ENCODE data around the gene COL24A1. TPM values are rescaled to one million over a fixed set of nuclear protein-coding genes. Genes with fewer than 3 reads are reported as not detected.
"Not testable (repeated sequence)": the region's sequence is repeated elsewhere in the genome, so short reads cannot be mapped to it uniquely, and the experiment has no call there.

The COL24A1 gene
- polyA plus RNA-seq, 3 donors: 1.4 to 2.1 (median 2.0) TPM

GRCh38 chr1:85911742-85912141 lies 244.8 kb downstream of the COL24A1 start:
- DNase-seq (ENCODE audit: low read depth in 3 of 3, low spot score in 2 of 3): no peak

- no peak for DNase-seq (ENCODE audit: low read depth in 3 of 3, low spot score in 2 of 3)
Observed at GRCh38 chr1:85900921-85901320, 255.7 kb downstream of the COL24A1 start.

GRCh38 chr1:85898861-85899260 lies 257.7 kb downstream of the COL24A1 start:
- DNase-seq (ENCODE audit: low read depth in 3 of 3, low spot score in 2 of 3): no peak

GRCh38 chr1:85894651-85895050 lies 261.9 kb downstream of the COL24A1 start:
- peak in 2 of 3 donors; percentile 10 to 18 for DNase-seq (ENCODE audit: low read depth in 3 of 3, low spot score in 2 of 3)

- no peak for DNase-seq (ENCODE audit: low read depth in 3 of 3, low spot score in 2 of 3)
Observed at GRCh38 chr1:85892366-85892765, 264.2 kb downstream of the COL24A1 start.

- DNase-seq (ENCODE audit: low read depth in 3 of 3, low spot score in 2 of 3): no peak
Observed at GRCh38 chr1:85889870-85890269, 266.7 kb downstream of the COL24A1 start.

- DNase-seq (ENCODE audit: low read depth in 3 of 3, low spot score in 2 of 3): no peak
Observed at GRCh38 chr1:85888921-85889320, 267.7 kb downstream of the COL24A1 start.

- DNase-seq (ENCODE audit: low read depth in 3 of 3, low spot score in 2 of 3): peak in 1 of 3 donors; percentile 5
Observed at GRCh38 chr1:85884372-85885035, 272.1 kb downstream of the COL24A1 start.

GRCh38 chr1:85867189-85867588 lies 289.4 kb downstream of the COL24A1 start:
- DNase-seq (ENCODE audit: low read depth in 3 of 3, low spot score in 2 of 3): no peak

- DNase-seq (ENCODE audit: low read depth in 3 of 3, low spot score in 2 of 3): no peak
Observed at GRCh38 chr1:85865213-85865612, 291.4 kb downstream of the COL24A1 start.

GRCh38 chr1:85864727-85865126 lies 291.8 kb downstream of the COL24A1 start:
- no peak for DNase-seq (ENCODE audit: low read depth in 3 of 3, low spot score in 2 of 3)

GRCh38 chr1:85863639-85864038 lies 292.9 kb downstream of the COL24A1 start:
- DNase-seq (ENCODE audit: low read depth in 3 of 3, low spot score in 2 of 3): not testable (repeated sequence)

- no peak for DNase-seq (ENCODE audit: low read depth in 3 of 3, low spot score in 2 of 3)
Observed at GRCh38 chr1:85862456-85862855, 294.1 kb downstream of the COL24A1 start.

- no peak for DNase-seq (ENCODE audit: low read depth in 3 of 3, low spot score in 2 of 3)
Observed at GRCh38 chr1:85857991-85858390, 298.6 kb downstream of the COL24A1 start.

GRCh38 chr1:85850238-85850637 lies 306.3 kb downstream of the COL24A1 start:
- DNase-seq (ENCODE audit: low read depth in 3 of 3, low spot score in 2 of 3): no peak

GRCh38 chr1:85849660-85850059 lies 306.9 kb downstream of the COL24A1 start:
- no peak for DNase-seq (ENCODE audit: low read depth in 3 of 3, low spot score in 2 of 3)

GRCh38 chr1:85847356-85847755 lies 309.2 kb downstream of the COL24A1 start:
- no peak for DNase-seq (ENCODE audit: low read depth in 3 of 3, low spot score in 2 of 3)

- no peak for DNase-seq (ENCODE audit: low read depth in 3 of 3, low spot score in 2 of 3)
Observed at GRCh38 chr1:85846706-85847105, 309.9 kb downstream of the COL24A1 start.

- no peak for DNase-seq (ENCODE audit: low read depth in 3 of 3, low spot score in 2 of 3)
Observed at GRCh38 chr1:85839459-85839858, 317.1 kb downstream of the COL24A1 start.

- no peak for DNase-seq (ENCODE audit: low read depth in 3 of 3, low spot score in 2 of 3)
Observed at GRCh38 chr1:85838238-85838637, 318.3 kb downstream of the COL24A1 start.

GRCh38 chr1:85836736-85837135 lies 319.8 kb downstream of the COL24A1 start:
- no peak for DNase-seq (ENCODE audit: low read depth in 3 of 3, low spot score in 2 of 3)

- DNase-seq (ENCODE audit: low read depth in 3 of 3, low spot score in 2 of 3): not testable (repeated sequence)
Observed at GRCh38 chr1:85833165-85833564, 323.4 kb downstream of the COL24A1 start.

GRCh38 chr1:85830837-85831236 lies 325.7 kb downstream of the COL24A1 start:
- DNase-seq (ENCODE audit: low read depth in 3 of 3, low spot score in 2 of 3): no peak
